HepG2 (cell line): Measurements from ENCODE around the gene OR9A4. TPM values are rescaled to one million over a fixed set of nuclear protein-coding genes. Genes with fewer than 3 reads are reported as not detected.

Experiments
- ATAC-seq: fragments of 200-7000 bp; cut with Tn5 transposase; 3 replicates; pipeline ENCODE4 v1.9.1; 2020; ENCODE audit warnings: mild to moderate bottlenecking, moderate library complexity
- BruUV-seq: library from RNA; stranded (reverse); fragments of 400-500 nt; replicated peaks from 2 replicates; lab custom pipeline; 2021; lab: Mats Ljungman, UMichigan
- CTCF ChIA-PET: fragments of 300-600 bp; formaldehyde crosslinking; extraction: SDS; loops from one replicate; lab custom pipeline; 2021; ENCODE audit warnings: low total read pairs, inconsistent platforms, low intra/inter-chr PET ratio; lab: Yijun Ruan, JAX
- POLR2A ChIA-PET: fragments of 350-600 bp; sonication (Branson Sonifier 250); formaldehyde crosslinking; loops from one replicate; lab custom pipeline; 2020; ENCODE audit warnings: antibody characterized with exemption, inconsistent platforms; lab: Yijun Ruan, JAX
- DNase-seq: peaks from one replicate; pipeline ENCODE4 v3.0.0-alpha.2; 2015; ENCODE audit warnings: low spot score
- FAIRE-seq: peaks from 3 replicates; lab custom pipeline; 2011; peaks lifted over from hg19 to GRCh38; lab: Jason Lieb, UNC
- H2AFZ ChIP-seq: one replicate; pipeline ENCODE4 v1.6.1; 2011; ENCODE audit warnings: low read length, inconsistent platforms
- H3K27ac ChIP-seq: fragments of 300-600 bp; 3 replicates; pipeline ENCODE4 v1.8.0; 2011; ENCODE audit warnings: mixed run types, mild to moderate bottlenecking, mixed read lengths, low read length, inconsistent platforms; ENCODE audit not compliant: insufficient read depth; ENCODE audit errors: extremely low read length
- H3K27me3 ChIP-seq, 2 experiments: fragments of 200-600 bp in 1 of 2; 2 replicates in 1 of 2; 3 replicates in 1 of 2; pipeline versions ENCODE4 v1.6.0 to v1.8.0; 2011; ENCODE audit warnings: low read length in 2 of 2, mild to moderate bottlenecking in 2 of 2, moderate library complexity in 2 of 2, inconsistent platforms in 1 of 2; ENCODE audit not compliant: insufficient read depth in 2 of 2, control insufficient read depth in 1 of 2
- H3K36me3 ChIP-seq, 2 experiments: fragments of 200-600 bp in 1 of 2; replicated peaks in 1 of 2; 2 replicates in 1 of 2; 3 replicates in 1 of 2; pipeline versions ENCODE4 v1.5.1 to v1.8.0; 2011; ENCODE audit warnings: low read length in 2 of 2, inconsistent platforms in 1 of 2; ENCODE audit not compliant: insufficient read depth in 2 of 2, control insufficient read depth in 1 of 2
- H3K4me1 ChIP-seq: 2 replicates; pipeline ENCODE4 v1.5.1; 2012; ENCODE audit warnings: low read length, inconsistent platforms; ENCODE audit not compliant: insufficient read depth
- H3K4me2 ChIP-seq: 2 replicates; pipeline ENCODE4 v1.6.0; 2011; ENCODE audit warnings: low read depth, low read length, inconsistent platforms
- H3K4me3 ChIP-seq, 3 experiments: fragments of 200-600 bp in 1 of 3; sonication (generic), shearing (Covaris generic) in 1 of 3; replicated peaks in 1 of 3; 2 replicates each; pipeline ENCODE4 v1.5.1; 2011 to 2016; ENCODE audit warnings: low read length in 3 of 3, inconsistent platforms in 2 of 3, low read depth in 2 of 3, mild to moderate bottlenecking in 2 of 3, control low read depth in 1 of 3, mixed read lengths in 1 of 3; ENCODE audit not compliant: insufficient read depth in 1 of 3
- H3K79me2 ChIP-seq: one replicate; pipeline ENCODE4 v1.6.1; 2011; ENCODE audit warnings: low read length, inconsistent platforms; ENCODE audit not compliant: insufficient read depth
- H3K9ac ChIP-seq: 2 replicates; pipeline ENCODE4 v1.6.0; 2011; ENCODE audit warnings: mild to moderate bottlenecking, low read depth, low read length, inconsistent platforms; ENCODE audit not compliant: insufficient read depth
- H3K9me3 ChIP-seq: 2 replicates; pipeline ENCODE4 v1.5.1; 2012; ENCODE audit warnings: mild to moderate bottlenecking, low read length
- H4K20me1 ChIP-seq: 2 replicates; pipeline ENCODE4 v1.6.0; 2011; ENCODE audit warnings: inconsistent platforms, mild to moderate bottlenecking, low read length, moderate library complexity; ENCODE audit not compliant: insufficient read depth
- HMGXB3 ChIP-seq: sonication (generic); formaldehyde crosslinking; IDR thresholded peaks from 2 replicates; pipeline ENCODE4 v1.4.0; 2020; ENCODE audit warnings: missing genetic modification reagents, borderline replicate concordance
- MBNL3 ChIP-seq: fragments of 250-450 bp; sonication (Bioruptor Pico); conservative IDR thresholded peaks from 2 replicates; pipeline ENCODE4 v1.8.0; 2022; ENCODE audit warnings: mild to moderate bottlenecking, inconsistent platforms
- MEF2D ChIP-seq: sonication (generic); formaldehyde crosslinking; IDR thresholded peaks from 2 replicates; pipeline ENCODE4 v1.5.1; 2020; ENCODE audit warnings: mild to moderate bottlenecking, missing genetic modification reagents
- PITX1 ChIP-seq: sonication (generic); formaldehyde crosslinking; IDR thresholded peaks from 2 replicates; pipeline ENCODE4 v1.5.1; 2020; ENCODE audit warnings: mild to moderate bottlenecking, missing genetic modification reagents
- ZFP41 ChIP-seq: sonication (generic); formaldehyde crosslinking; IDR thresholded peaks from 2 replicates; pipeline ENCODE4 v1.4.0; 2020; ENCODE audit warnings: mild to moderate bottlenecking, missing genetic modification reagents, borderline replicate concordance
- ZNF143 ChIP-seq: sonication (generic); formaldehyde crosslinking; IDR thresholded peaks from 2 replicates; pipeline ENCODE4 v1.4.0; 2020; ENCODE audit warnings: missing genetic modification reagents
- ZNF20 ChIP-seq: sonication (generic); formaldehyde crosslinking; IDR thresholded peaks from 2 replicates; pipeline ENCODE4 v1.4.0; 2020; ENCODE audit warnings: mild to moderate bottlenecking, moderate library complexity, missing genetic modification reagents
- ZNF660 ChIP-seq: sonication (generic); formaldehyde crosslinking; IDR thresholded peaks from 2 replicates; pipeline ENCODE4 v1.5.1; 2020; ENCODE audit warnings: mild to moderate bottlenecking, low read depth, missing genetic modification reagents, borderline replicate concordance
- ZNF780A ChIP-seq: sonication (generic); formaldehyde crosslinking; IDR thresholded peaks from 2 replicates; pipeline ENCODE4 v1.8.0; 2022; ENCODE audit warnings: mild to moderate bottlenecking, missing genetic modification reagents, moderate library complexity
- ZNF878 ChIP-seq: sonication (generic); formaldehyde crosslinking; IDR thresholded peaks from 2 replicates; pipeline ENCODE4 v1.8.1; 2023; ENCODE audit warnings: mild to moderate bottlenecking, missing genetic modification reagents, moderate library complexity
- WGBS: methylation state at CpG from one replicate; pipeline ENCODE4 v1.1.6; 2017; ENCODE audit warnings: low lambda C conversion rate; 5-methylcytosine and 5-hydroxymethylcytosine counted together
- in situ Hi-C: cut with HindIII; loops from 2 replicates; pipeline ENCODE4 v1.10.0; 2017; ENCODE audit warnings: low pct_unique_long_range_greater_than_20kb; ENCODE audit not compliant: extremely low pct_ligation_motif_present
- intact Hi-C: fragments of 100-400 bp; cut with micrococcal nuclease; formaldehyde crosslinking; loops from one replicate; pipeline ENCODE4 v1.10.0; 2022; ENCODE audit not compliant: unreplicated experiment
- polyA plus RNA-seq, 8 experiments: library from polyadenylated mRNA; depleted of rRNA in 3 of 8; stranded (reverse) in 7 of 8; unstranded in 1 of 8; fragments of >200 nt; fragmentation: Illumina TruSeq in 4 of 8; extraction: Trizol in 4 of 8; gene quantifications; 2 replicates each; pipeline versions ENCODE4 v1.2.1 to v1.2.3, GENCODE V29; 2011 to 2016; ENCODE audit warnings: low read depth in 4 of 8, missing spikeins in 1 of 8, mixed read lengths in 1 of 8; ENCODE audit not compliant: insufficient read depth in 1 of 8
- total RNA-seq, 5 experiments: library from RNA; depleted of rRNA; stranded (reverse); fragments of >200 nt; fragmentation: Illumina TruSeq; extraction: Trizol; gene quantifications; 2 replicates each; pipeline ENCODE4 v1.2.3, GENCODE V29; 2016; ENCODE audit warnings: low read depth in 1 of 5

The OR9A4 gene
- total and polyA plus RNA-seq, 2 of the 13 experiments (the other 11 are each of a cell fraction or from before 2014, with no cell fraction given), result not detected

- TF ChIP-seq ZNF143 (CRISPR knock-in tag) (no peak), ZNF20 (no peak), HMGXB3 (CRISPR knock-in tag) (no peak)
- FAIRE-seq (no peak), ATAC-seq (no peak), DNase-seq (no peak)
- H3K4me1 ChIP-seq, result no peaks in the 10 kb centered on the region
- no peak overlapping the region for H3K4me3 ChIP-seq
- intact Hi-C loops (no loop called here), in situ Hi-C loops (no loop called here)
- no peaks in the 10 kb centered on the region for H4K20me1 ChIP-seq
- no peak overlapping the region for H3K4me2 ChIP-seq
- H3K9me3 ChIP-seq, result no peaks in the 10 kb centered on the region
- WGBS, result 5% methylated on average over 3 of the region's 3 CpGs
- no peaks in the 10 kb centered on the region for H3K27me3 ChIP-seq
- H3K36me3 ChIP-seq, result no peaks in the 10 kb centered on the region
- H3K79me2 ChIP-seq, result no peaks in the 10 kb centered on the region
- CTCF ChIA-PET, result no interaction called here
- BruUV-seq, result no TSS peak
- no peak overlapping the region for H3K9ac ChIP-seq
- no peak overlapping the region for H3K27ac ChIP-seq
- no peak overlapping the region for H2AFZ ChIP-seq
- POLR2A ChIA-PET, result no interaction called here
These were observed 33.7 kb downstream of the OR9A4 start for GRCh38 chr7:141949911-141950310.

- DNase-seq (no peak), ATAC-seq (no peak), FAIRE-seq (no peak)
- H3K36me3 ChIP-seq, result no peaks in the 10 kb centered on the region
- ChIA-PET POLR2A (no interaction called here), CTCF (no interaction called here)
- no peak overlapping the region for H2AFZ ChIP-seq
- no peaks in the 10 kb centered on the region for H3K79me2 ChIP-seq
- H4K20me1 ChIP-seq, result no peaks in the 10 kb centered on the region
- no peak overlapping the region for H3K4me2 ChIP-seq
- no CpG with 5 or more reads among the region's 1 CpG for WGBS
- intact Hi-C loops (no loop called here), in situ Hi-C loops (no loop called here)
- no peaks in the 10 kb centered on the region for H3K27me3 ChIP-seq
- H3K9ac ChIP-seq, result no peak overlapping the region
- TF ChIP-seq MEF2D (CRISPR knock-in tag) (no peak), ZNF660 (no peak), ZFP41 (CRISPR knock-in tag) (no peak), PITX1 (CRISPR knock-in tag) (no peak), MBNL3 (CRISPR knock-in tag) (no peak), ZNF780A (CRISPR knock-in tag) (no peak), ZNF878 (no peak)
- BruUV-seq, result no TSS peak
- no peaks in the 10 kb centered on the region for H3K9me3 ChIP-seq
- H3K4me3 ChIP-seq, result no peak overlapping the region
- no peak overlapping the region for H3K27ac ChIP-seq
- no peaks in the 10 kb centered on the region for H3K4me1 ChIP-seq
These were observed 34.6 kb downstream of the OR9A4 start for GRCh38 chr7:141950806-141951205.
